ENCODE measurements around the gene PTGES2. TPM values are rescaled to one million over a fixed set of nuclear protein-coding genes. Genes with fewer than 3 reads are reported as not detected.

Gene PTGES2
- total and polyA plus RNA-seq, 2 of the 13 experiments (the other 11 are each of a cell fraction or from before 2014, with no cell fraction given), result 63.7 to 79.8 TPM

GRCh38 chr9:128101231-128101661 is 26.3 kb downstream of the PTGES2 start (continued):
- TF ChIP-seq MXD3 (CRISPR knock-in tag; IDR thresholded peaks at IDR 0.05), result no peak
- TF ChIP-seq ZNF710 (CRISPR knock-in tag; IDR thresholded peaks at IDR 0.05; ENCODE audit: borderline replicate concordance), result no peak
- TF ChIP-seq KAT7 (CRISPR knock-in tag; IDR thresholded peaks at IDR 0.05; ENCODE audit: borderline replicate concordance), result no peak
- TF ChIP-seq ELF4 (CRISPR knock-in tag; IDR thresholded peaks at IDR 0.05; ENCODE audit: borderline replicate concordance), result no peak
- TF ChIP-seq FOXP4 (CRISPR knock-in tag; IDR thresholded peaks at IDR 0.05), result 0 out of 2 replicates have a peak, but pooled peaks have one; percentile 16
- TF ChIP-seq LCORL (IDR thresholded peaks at IDR 0.05), result no peak
- no peak for TF ChIP-seq LCORL (CRISPR knock-in tag; IDR thresholded peaks at IDR 0.05)
- no peak for TF ChIP-seq SNAPC5 (CRISPR knock-in tag; IDR thresholded peaks at IDR 0.05; ENCODE audit: borderline replicate concordance)
- no peak for TF ChIP-seq MTA1 (CRISPR knock-in tag; IDR thresholded peaks at IDR 0.05; ENCODE audit: borderline replicate concordance)
- peak; percentile 48; the same call in 1 of the 2 replicates for TF ChIP-seq RXRA (CRISPR knock-in tag; IDR thresholded peaks at IDR 0.05)
- TF ChIP-seq MAFF (IDR thresholded peaks at IDR 0.05; ENCODE audit: low read depth, low read length), result no peak
- TF ChIP-seq ZFY (CRISPR knock-in tag; IDR thresholded peaks at IDR 0.05), result no peak
- TF ChIP-seq ZNF160 (CRISPR knock-in tag; IDR thresholded peaks at IDR 0.05), result no peak
- TF ChIP-seq POLR2G (IDR thresholded peaks at IDR 0.05; ENCODE audit: low read depth, low read length), result no peak
- no peak for TF ChIP-seq SETDB1 (CRISPR knock-in tag; IDR thresholded peaks at IDR 0.05; ENCODE audit: borderline replicate concordance)
- no peak for TF ChIP-seq ZNF143 (CRISPR knock-in tag; IDR thresholded peaks at IDR 0.05)
- no peak for TF ChIP-seq HNF1A (IDR thresholded peaks at IDR 0.05; ENCODE audit: low read depth)
- TF ChIP-seq HNF1A (CRISPR knock-in tag; IDR thresholded peaks at IDR 0.05; ENCODE audit: borderline replicate concordance), result no peak
- no peak for TF ChIP-seq SALL2 (CRISPR knock-in tag; IDR thresholded peaks at IDR 0.05)
- no peak for TF ChIP-seq PHB2 (IDR thresholded peaks at IDR 0.05; ENCODE audit: partially characterized antibody)
- no peak for TF ChIP-seq ZNF704 (CRISPR knock-in tag; IDR thresholded peaks at IDR 0.05; ENCODE audit: borderline replicate concordance)
